ENCODE results near the gene SNRK. TPM values are rescaled to one million over a fixed set of nuclear protein-coding genes. Genes with fewer than 3 reads are reported as not detected.

SNRK gene
- total RNA-seq, 5 donors from 2014 or later (not counting 1 experiment from before 2014, with no cell fraction given): 88.1 to 165 (median 107) TPM

GRCh38 chr3:43319376-43319775, 33.0 kb downstream of the SNRK start:
- 100% methylated on average over 4 of the region's 6 CpGs for WGBS (ENCODE audit: insufficient coverage)
- ATAC-seq (replicated peaks in 1 of 4): no peak
- Histone ChIP-seq H3K27me3 (replicated peaks in 1 of 2; ENCODE audit: control insufficient read depth in 2 of 2, extremely low read depth in 1 of 2, insufficient read depth in 2 of 2, low read length in 1 of 2) (no peaks in the 10 kb centered on the region), H3K36me3 (ENCODE audit: control insufficient read depth in 2 of 2, extremely low read depth in 1 of 2, insufficient read depth in 1 of 2, low read length in 1 of 2) (peaks cover 3 to 15% of the 10 kb centered on the region in 2 donors), H3K4me3 (ENCODE audit: control insufficient read depth in 1 of 2, extremely low read depth in 1 of 2, low read length in 1 of 2) (no peak overlapping the region), H3K9me3 (no peaks in the 10 kb centered on the region), H3K4me1 (ENCODE audit: control insufficient read depth in 1 of 2, extremely low read depth in 1 of 2, insufficient read depth in 2 of 2, low read length in 2 of 2) (peaks cover 26 to 47% of the 10 kb centered on the region in 2 experiments), H3K27ac (ENCODE audit: low read length) (no peak overlapping the region)
- ChIA-PET POLR2A (interaction anchor here (0.6 to 1.0 kb wide), 4 partner anchors 8 to 29 kb away, joined by 3 read pairs; no protein-coding TSS in a partner anchor), CTCF (interaction anchor here in 1 of 2 donors (0.9 to 1.9 kb wide), 2 partner anchors 36 to 59 kb away, joined by 4 to 7 read pairs; no protein-coding TSS in a partner anchor)
- Mint-ChIP-seq H3K9me3 (no peaks in the 10 kb centered on the region), H3K4me1 (peaks cover 79 to 93% (median 85%) of the 10 kb centered on the region in 3 donors), H3K27me3 (no peaks in the 10 kb centered on the region), H3K27ac (peak overlapping the region in 1 of 2 donors; percentile 3), H3K4me3 (peak overlapping the region in 1 of 3 donors; percentile 57), H3K36me3 (peaks cover 36% of the 10 kb centered on the region)
- DNase-seq: no peak

GRCh38 chr3:43319794-43320193, 33.5 kb downstream of the SNRK start:
- H3K4me3 Mint-ChIP-seq: peak overlapping the region in 1 of 3 donors; percentile 57
- ATAC-seq (replicated peaks in 1 of 4): no peak
- POLR2A ChIA-PET: interaction anchor here (0.6 to 1.1 kb wide), 4 partner anchors 14 to 29 kb away, joined by 3 to 4 read pairs (median 3); no protein-coding TSS in a partner anchor
- no peaks in the 10 kb centered on the region for H3K9me3 ChIP-seq
- H3K4me1 Mint-ChIP-seq: peaks cover 79 to 92% (median 85%) of the 10 kb centered on the region in 3 donors
- no peaks in the 10 kb centered on the region for H3K27me3 ChIP-seq (replicated peaks in 1 of 2; ENCODE audit: control insufficient read depth in 2 of 2, extremely low read depth in 1 of 2, insufficient read depth in 2 of 2, low read length in 1 of 2)
- H3K4me3 ChIP-seq (ENCODE audit: control insufficient read depth in 1 of 2, extremely low read depth in 1 of 2, low read length in 1 of 2): no peak overlapping the region
- H3K9me3 Mint-ChIP-seq: no peaks in the 10 kb centered on the region
- no peak for DNase-seq
- no peak overlapping the region for H3K27ac ChIP-seq (ENCODE audit: low read length)
- WGBS (ENCODE audit: insufficient coverage): no CpG with 5 or more reads among the region's 3 CpGs
- H3K27ac Mint-ChIP-seq: peak overlapping the region; percentile 45 to 61
- H3K4me1 ChIP-seq (ENCODE audit: control insufficient read depth in 1 of 2, extremely low read depth in 1 of 2, insufficient read depth in 2 of 2, low read length in 2 of 2): peaks cover 27 to 46% of the 10 kb centered on the region in 2 experiments
- peaks cover 36% of the 10 kb centered on the region for H3K36me3 Mint-ChIP-seq
- H3K27me3 Mint-ChIP-seq: no peaks in the 10 kb centered on the region
- CTCF ChIA-PET: interaction anchor here in 1 of 2 donors (0.9 to 1.9 kb wide), 4 partner anchors 27 to 96 kb away, joined by 3 to 7 read pairs (median 4); no protein-coding TSS in a partner anchor
- peaks cover 3 to 15% of the 10 kb centered on the region in 2 donors for H3K36me3 ChIP-seq (ENCODE audit: control insufficient read depth in 2 of 2, extremely low read depth in 1 of 2, insufficient read depth in 1 of 2, low read length in 1 of 2)

- Histone ChIP-seq H3K4me1 (ENCODE audit: control insufficient read depth in 1 of 2, extremely low read depth in 1 of 2, insufficient read depth in 2 of 2, low read length in 2 of 2) (peaks cover 28 to 46% of the 10 kb centered on the region in 2 experiments), H3K27ac (ENCODE audit: low read length) (no peak overlapping the region), H3K4me3 (ENCODE audit: control insufficient read depth in 1 of 2, extremely low read depth in 1 of 2, low read length in 1 of 2) (no peak overlapping the region), H3K36me3 (ENCODE audit: control insufficient read depth in 2 of 2, extremely low read depth in 1 of 2, insufficient read depth in 1 of 2, low read length in 1 of 2) (peaks cover 3 to 15% of the 10 kb centered on the region in 2 donors), H3K27me3 (replicated peaks in 1 of 2; ENCODE audit: control insufficient read depth in 2 of 2, extremely low read depth in 1 of 2, insufficient read depth in 2 of 2, low read length in 1 of 2) (no peaks in the 10 kb centered on the region), H3K9me3 (no peaks in the 10 kb centered on the region)
- no peak for ATAC-seq (replicated peaks in 1 of 4)
- no peak for DNase-seq
- H3K4me3 Mint-ChIP-seq: peak overlapping the region in 1 of 3 donors; percentile 57
- H3K9me3 Mint-ChIP-seq: no peaks in the 10 kb centered on the region
- ChIA-PET POLR2A (interaction anchor here in 1 of 2 donors (1.0 to 1.1 kb wide), 2 partner anchors 14 to 20 kb away, joined by 3 to 4 read pairs; no protein-coding TSS in a partner anchor), CTCF (interaction anchor here (0.7 to 1.9 kb wide), 9 partner anchors 10 to 1236 kb away, joined by 3 to 7 read pairs (median 3); partner anchors contain the start of gene SNRK (in 1 of the 2))
- no peaks in the 10 kb centered on the region for H3K27me3 Mint-ChIP-seq
- WGBS (ENCODE audit: insufficient coverage): 100% methylated on average over 2 of the region's 5 CpGs
- H3K27ac Mint-ChIP-seq: no peak overlapping the region
- peaks cover 36% of the 10 kb centered on the region for H3K36me3 Mint-ChIP-seq
- H3K4me1 Mint-ChIP-seq: peaks cover 79 to 92% (median 84%) of the 10 kb centered on the region in 3 donors
These were observed 33.9 kb downstream of the SNRK start for GRCh38 chr3:43320288-43320687.

GRCh38 chr3:43323541-43323940, 37.2 kb downstream of the SNRK start:
- 100% methylated on average over 1 of the region's 1 CpG for WGBS (ENCODE audit: insufficient coverage)
- ChIA-PET CTCF (no interaction called here), POLR2A (no interaction called here)
- Histone ChIP-seq H3K9me3 (no peaks in the 10 kb centered on the region), H3K27me3 (replicated peaks in 1 of 2; ENCODE audit: control insufficient read depth in 2 of 2, extremely low read depth in 1 of 2, insufficient read depth in 2 of 2, low read length in 1 of 2) (no peaks in the 10 kb centered on the region), H3K4me3 (ENCODE audit: control insufficient read depth in 1 of 2, extremely low read depth in 1 of 2, low read length in 1 of 2) (no peak overlapping the region), H3K4me1 (ENCODE audit: control insufficient read depth in 1 of 2, extremely low read depth in 1 of 2, insufficient read depth in 2 of 2, low read length in 2 of 2) (peaks cover 40 to 43% of the 10 kb centered on the region in 2 experiments), H3K27ac (ENCODE audit: low read length) (no peak overlapping the region), H3K36me3 (ENCODE audit: control insufficient read depth in 2 of 2, extremely low read depth in 1 of 2, insufficient read depth in 1 of 2, low read length in 1 of 2) (peaks cover 3 to 15% of the 10 kb centered on the region in 2 donors)
- Mint-ChIP-seq H3K9me3 (no peaks in the 10 kb centered on the region), H3K27me3 (no peaks in the 10 kb centered on the region), H3K4me1 (peaks cover 79 to 92% (median 83%) of the 10 kb centered on the region in 3 donors), H3K27ac (peak overlapping the region in 1 of 2 donors; percentile 11), H3K36me3 (peaks cover 27% of the 10 kb centered on the region), H3K4me3 (no peak overlapping the region)
- DNase-seq (no peak), ATAC-seq (replicated peaks in 1 of 4) (no peak)

- ChIA-PET POLR2A (interaction anchor here (0.5 to 1.2 kb wide), 5 partner anchors 8 to 1365 kb away, joined by 3 to 11 read pairs (median 4); partner anchors contain the start of gene ULK4 (in 1 of the 2)), CTCF (interaction anchor here in 1 of 2 donors (0.5 to 1.1 kb wide), 5 partner anchors 8 to 34 kb away, joined by 3 to 4 read pairs (median 3); no protein-coding TSS in a partner anchor)
- DNase-seq (no peak), ATAC-seq (replicated peaks in 1 of 4) (peak; percentile 43 to 51 (median 47))
- no peaks in the 10 kb centered on the region for H3K9me3 ChIP-seq
- WGBS (ENCODE audit: insufficient coverage): no CpG with 5 or more reads among the region's 3 CpGs
- H3K36me3 ChIP-seq (ENCODE audit: control insufficient read depth in 2 of 2, extremely low read depth in 1 of 2, insufficient read depth in 1 of 2, low read length in 1 of 2): peaks cover 0 to 3% of the 10 kb centered on the region in 2 donors
- H3K4me1 Mint-ChIP-seq: peaks cover 81 to 86% (median 84%) of the 10 kb centered on the region in 3 donors
- peak overlapping the region; percentile 53 for H3K27ac ChIP-seq (ENCODE audit: low read length)
- no peaks in the 10 kb centered on the region for H3K9me3 Mint-ChIP-seq
- no peaks in the 10 kb centered on the region for H3K27me3 ChIP-seq (replicated peaks in 1 of 2; ENCODE audit: control insufficient read depth in 2 of 2, extremely low read depth in 1 of 2, insufficient read depth in 2 of 2, low read length in 1 of 2)
- no peaks in the 10 kb centered on the region for H3K27me3 Mint-ChIP-seq
- H3K36me3 Mint-ChIP-seq: peaks cover 21% of the 10 kb centered on the region
- H3K4me3 ChIP-seq (ENCODE audit: control insufficient read depth in 1 of 2, extremely low read depth in 1 of 2, low read length in 1 of 2): no peak overlapping the region
- H3K4me1 ChIP-seq (ENCODE audit: control insufficient read depth in 1 of 2, extremely low read depth in 1 of 2, insufficient read depth in 2 of 2, low read length in 2 of 2): peaks cover 27 to 40% of the 10 kb centered on the region in 2 experiments
- peak overlapping the region; percentile 21 to 64 (median 45) for H3K4me3 Mint-ChIP-seq
- peak overlapping the region; percentile 87 to 88 for H3K27ac Mint-ChIP-seq
These were observed 40.7 kb downstream of the SNRK start for GRCh38 chr3:43326891-43327581.

GRCh38 chr3:43327582-43327979, 41.2 kb downstream of the SNRK start:
- Mint-ChIP-seq H3K36me3 (peaks cover 22% of the 10 kb centered on the region), H3K27ac (peak overlapping the region; percentile 87 to 88), H3K9me3 (no peaks in the 10 kb centered on the region), H3K27me3 (no peaks in the 10 kb centered on the region), H3K4me3 (peak overlapping the region in 2 of 3 donors; percentile 15 to 64), H3K4me1 (peaks cover 85 to 86% (median 85%) of the 10 kb centered on the region in 3 donors)
- POLR2A ChIA-PET: interaction anchor here (0.6 to 1.2 kb wide), 6 partner anchors 9 to 62 kb away, joined by 3 to 6 read pairs (median 4); no protein-coding TSS in a partner anchor
- Histone ChIP-seq H3K36me3 (ENCODE audit: control insufficient read depth in 2 of 2, extremely low read depth in 1 of 2, insufficient read depth in 1 of 2, low read length in 1 of 2) (peaks cover 3% of the 10 kb centered on the region in 2 donors), H3K27ac (ENCODE audit: low read length) (peak overlapping the region; percentile 53), H3K4me1 (ENCODE audit: control insufficient read depth in 1 of 2, extremely low read depth in 1 of 2, insufficient read depth in 2 of 2, low read length in 2 of 2) (peaks cover 27 to 40% of the 10 kb centered on the region in 2 experiments), H3K4me3 (ENCODE audit: control insufficient read depth in 1 of 2, extremely low read depth in 1 of 2, low read length in 1 of 2) (no peak overlapping the region), H3K27me3 (replicated peaks in 1 of 2; ENCODE audit: control insufficient read depth in 2 of 2, extremely low read depth in 1 of 2, insufficient read depth in 2 of 2, low read length in 1 of 2) (no peaks in the 10 kb centered on the region), H3K9me3 (no peaks in the 10 kb centered on the region)
- ATAC-seq (replicated peaks in 1 of 4): peak in 1 of 4 experiments; percentile 33
- DNase-seq: no peak
- CTCF ChIA-PET: interaction anchor here in 1 of 2 donors (0.7 to 1.0 kb wide), 3 partner anchors 16 to 35 kb away, joined by 3 to 4 read pairs (median 4); no protein-coding TSS in a partner anchor
